Right lobe of liver (tissue), 4 donors: ENCODE results near the gene CPLX4.

ENCODE experiments used
- POLR2A ChIP-seq: fragments of 450-650 bp; IDR thresholded peaks from one replicate; pipeline ENCODE4 v1.6.1; 2017; ENCODE audit warnings: antibody characterized with exemption, mild to moderate bottlenecking
- TF ChIP-seq, protein P1 (sequence below), 4 donors: fragments of 200-600 bp in 3 of 4; fragments of 450-650 bp in 1 of 4; IDR thresholded peaks; one replicate each; pipeline versions ENCODE4 v1.5.1 to v1.8.0; 2016 to 2022; ENCODE audit warnings: antibody characterized with exemption in 4 of 4, mild to moderate bottlenecking in 2 of 4
- donor health status: DM: no; HTN: no; CAD: no.
- donor health status: DM: no; HTN: no; CAD: no.
- donor health status: DM: no; HTN: yes; CAD: no.

GRCh38 chr18:59354731-59355130 lies 36.3 kb upstream of the CPLX4 start:
- no peak for TF ChIP-seq POLR2A
- TF ChIP-seq, protein P1, sequence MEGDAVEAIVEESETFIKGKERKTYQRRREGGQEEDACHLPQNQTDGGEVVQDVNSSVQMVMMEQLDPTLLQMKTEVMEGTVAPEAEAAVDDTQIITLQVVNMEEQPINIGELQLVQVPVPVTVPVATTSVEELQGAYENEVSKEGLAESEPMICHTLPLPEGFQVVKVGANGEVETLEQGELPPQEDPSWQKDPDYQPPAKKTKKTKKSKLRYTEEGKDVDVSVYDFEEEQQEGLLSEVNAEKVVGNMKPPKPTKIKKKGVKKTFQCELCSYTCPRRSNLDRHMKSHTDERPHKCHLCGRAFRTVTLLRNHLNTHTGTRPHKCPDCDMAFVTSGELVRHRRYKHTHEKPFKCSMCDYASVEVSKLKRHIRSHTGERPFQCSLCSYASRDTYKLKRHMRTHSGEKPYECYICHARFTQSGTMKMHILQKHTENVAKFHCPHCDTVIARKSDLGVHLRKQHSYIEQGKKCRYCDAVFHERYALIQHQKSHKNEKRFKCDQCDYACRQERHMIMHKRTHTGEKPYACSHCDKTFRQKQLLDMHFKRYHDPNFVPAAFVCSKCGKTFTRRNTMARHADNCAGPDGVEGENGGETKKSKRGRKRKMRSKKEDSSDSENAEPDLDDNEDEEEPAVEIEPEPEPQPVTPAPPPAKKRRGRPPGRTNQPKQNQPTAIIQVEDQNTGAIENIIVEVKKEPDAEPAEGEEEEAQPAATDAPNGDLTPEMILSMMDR (IDR thresholded peaks at IDR 0.05): no peak
